GM19351 (cell line): ENCODE measurements around the gene GRSF1.
"Not testable (repeated sequence)": the region's sequence is repeated elsewhere in the genome, so short reads cannot be mapped to it uniquely, and the experiment has no call there.

ENCODE experiments used
- ATAC-seq: cut with Tn5 transposase; IDR thresholded peaks from one replicate; pipeline ENCODE4 v1.9.1; 2021; ENCODE audit warnings: mild to moderate bottlenecking, moderate library complexity; ENCODE audit not compliant: unreplicated experiment

GRSF1 gene

GRCh38 chr4:70839589-70840093 is at the start of gene GRSF1:
Gene GRSF1, minus strand, starts transcription at chr4:70839890. Its CDS starts 63 bp downstream, at chr4:70839827.
- ATAC-seq: peak; percentile 60

GRCh38 chr4:70885174-70885573 is 45.5 kb upstream of the GRSF1 start:
- ATAC-seq: no peak

GRCh38 chr4:70880739-70881138 is 41.0 kb upstream of the GRSF1 start:
- no peak for ATAC-seq

GRCh38 chr4:70877556-70877955 is 37.9 kb upstream of the GRSF1 start:
- ATAC-seq: no peak

- peak; percentile 78 for ATAC-seq
Observed at GRCh38 chr4:70874268-70875156, 34.8 kb upstream of the GRSF1 start.

GRCh38 chr4:70873216-70873615 is 33.5 kb upstream of the GRSF1 start:
- no peak for ATAC-seq

- ATAC-seq: no peak
Observed at GRCh38 chr4:70868778-70869177, 29.1 kb upstream of the GRSF1 start.

GRCh38 chr4:70863099-70863790 is 23.6 kb upstream of the GRSF1 start:
- peak; percentile 75 for ATAC-seq

- ATAC-seq: no peak
Observed at GRCh38 chr4:70859066-70859465, 19.4 kb upstream of the GRSF1 start.

- ATAC-seq: no peak
Observed at GRCh38 chr4:70858454-70858853, 18.8 kb upstream of the GRSF1 start.

GRCh38 chr4:70855464-70855863 is 15.8 kb upstream of the GRSF1 start:
- ATAC-seq: no peak

- ATAC-seq: no peak
Observed at GRCh38 chr4:70849291-70849690, 9.6 kb upstream of the GRSF1 start.

- ATAC-seq: peak; percentile 27
Observed at GRCh38 chr4:70844180-70844579, 4.5 kb upstream of the GRSF1 start.

GRCh38 chr4:70842761-70843435 is 3.2 kb upstream of the GRSF1 start:
- ATAC-seq: peak; percentile 12

GRCh38 chr4:70841951-70842350 is 2.3 kb upstream of the GRSF1 start:
- ATAC-seq: no peak

- no peak for ATAC-seq
Observed at GRCh38 chr4:70841211-70841610, 1.5 kb upstream of the GRSF1 start.

- ATAC-seq: not testable (repeated sequence)
Observed at GRCh38 chr4:70840631-70841030, 941 bp upstream of the GRSF1 start.

- ATAC-seq: not testable (repeated sequence)
Observed at GRCh38 chr4:70840137-70840536, 447 bp upstream of the GRSF1 start.

- peak; percentile 55 for ATAC-seq
Observed at GRCh38 chr4:70838666-70839588, 763 bp downstream of the GRSF1 start.

GRCh38 chr4:70838204-70838603 is 1.5 kb downstream of the GRSF1 start:
- ATAC-seq: no peak
